22Rv1 (cell line): ENCODE results near the gene SORCS2.

Experiments used
- H3K27ac ChIP-seq: fragments of 450-650 bp; 2 replicates; pipeline ENCODE4 v1.5.1; 2017
- ZFX ChIP-seq: fragments of 450-650 bp; IDR thresholded peaks from 2 replicates; pipeline ENCODE4 v1.6.1; 2017; ENCODE audit warnings: antibody characterized with exemption, borderline replicate concordance
- TF ChIP-seq, protein P1 (sequence below): fragments of 450-650 bp; IDR thresholded peaks from 2 replicates; pipeline ENCODE4 v1.5.1; 2017; ENCODE audit warnings: mild to moderate bottlenecking

SORCS2 gene

DNA sequence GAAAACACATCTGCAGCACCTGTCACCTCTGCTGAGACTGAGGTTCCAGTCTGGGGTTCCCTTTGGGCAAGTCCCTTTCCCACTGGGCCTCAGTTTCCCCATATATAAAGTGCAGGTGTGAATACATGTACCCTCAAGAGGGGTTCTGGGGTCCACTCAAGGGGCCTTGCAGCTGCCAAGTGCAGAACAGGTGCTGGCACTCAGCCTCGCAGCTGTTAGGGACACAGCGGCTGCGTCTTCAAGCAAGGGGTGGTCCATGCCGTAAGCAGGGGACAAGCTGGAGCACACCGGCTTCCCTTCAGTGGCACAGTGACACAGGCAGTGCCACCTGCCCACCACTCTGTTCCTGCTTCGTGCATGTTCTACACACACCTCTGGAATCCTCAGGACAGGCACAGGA lies 329.3 kb downstream of the SORCS2 start:
- TF ChIP-seq, protein P1, sequence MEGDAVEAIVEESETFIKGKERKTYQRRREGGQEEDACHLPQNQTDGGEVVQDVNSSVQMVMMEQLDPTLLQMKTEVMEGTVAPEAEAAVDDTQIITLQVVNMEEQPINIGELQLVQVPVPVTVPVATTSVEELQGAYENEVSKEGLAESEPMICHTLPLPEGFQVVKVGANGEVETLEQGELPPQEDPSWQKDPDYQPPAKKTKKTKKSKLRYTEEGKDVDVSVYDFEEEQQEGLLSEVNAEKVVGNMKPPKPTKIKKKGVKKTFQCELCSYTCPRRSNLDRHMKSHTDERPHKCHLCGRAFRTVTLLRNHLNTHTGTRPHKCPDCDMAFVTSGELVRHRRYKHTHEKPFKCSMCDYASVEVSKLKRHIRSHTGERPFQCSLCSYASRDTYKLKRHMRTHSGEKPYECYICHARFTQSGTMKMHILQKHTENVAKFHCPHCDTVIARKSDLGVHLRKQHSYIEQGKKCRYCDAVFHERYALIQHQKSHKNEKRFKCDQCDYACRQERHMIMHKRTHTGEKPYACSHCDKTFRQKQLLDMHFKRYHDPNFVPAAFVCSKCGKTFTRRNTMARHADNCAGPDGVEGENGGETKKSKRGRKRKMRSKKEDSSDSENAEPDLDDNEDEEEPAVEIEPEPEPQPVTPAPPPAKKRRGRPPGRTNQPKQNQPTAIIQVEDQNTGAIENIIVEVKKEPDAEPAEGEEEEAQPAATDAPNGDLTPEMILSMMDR = no peak
- TF ChIP-seq ZFX = no peak
- no peak overlapping the region for H3K27ac ChIP-seq

DNA sequence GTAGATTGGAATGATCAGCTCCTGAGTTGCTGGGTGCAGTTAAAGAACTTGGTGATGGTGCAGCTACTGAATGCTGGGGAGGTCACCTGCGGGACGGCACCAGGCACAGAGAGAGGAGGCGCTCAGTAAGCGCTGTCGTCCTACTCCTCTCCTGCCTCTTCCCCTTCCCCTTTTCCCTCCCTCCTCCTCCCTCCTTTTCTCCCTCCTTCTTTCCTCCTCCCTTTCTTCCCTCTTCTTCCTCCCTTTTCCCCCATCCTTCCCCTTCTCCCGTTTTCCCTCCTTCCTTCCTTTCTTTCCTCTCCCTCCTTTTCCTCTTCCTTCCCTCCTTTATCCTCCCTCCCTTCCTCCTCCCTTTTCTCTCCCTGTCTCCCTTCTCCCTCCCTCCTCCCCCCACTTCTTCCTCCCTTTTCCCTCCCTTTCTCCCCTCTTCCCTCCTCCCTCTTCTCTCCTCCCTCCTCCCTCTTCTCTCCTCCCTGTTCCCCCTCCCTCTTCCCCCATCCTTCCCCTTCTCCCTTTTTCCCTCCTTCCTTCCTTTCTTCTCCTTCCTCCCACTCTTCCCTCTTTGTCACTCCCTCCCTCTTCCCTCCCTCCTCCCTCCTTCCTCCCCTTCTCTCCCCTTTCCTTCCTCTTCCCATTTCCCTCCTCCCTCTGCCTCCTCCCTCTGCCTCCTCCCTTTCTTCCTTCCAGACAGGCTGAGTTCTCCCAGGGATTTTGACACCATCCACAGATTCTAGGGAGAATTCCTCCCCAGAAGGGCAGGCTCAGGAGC lies 330.3 kb downstream of the SORCS2 start:
- no peak for TF ChIP-seq ZFX
- TF ChIP-seq, protein P1 = no peak
- H3K27ac ChIP-seq = no peak overlapping the region

DNA sequence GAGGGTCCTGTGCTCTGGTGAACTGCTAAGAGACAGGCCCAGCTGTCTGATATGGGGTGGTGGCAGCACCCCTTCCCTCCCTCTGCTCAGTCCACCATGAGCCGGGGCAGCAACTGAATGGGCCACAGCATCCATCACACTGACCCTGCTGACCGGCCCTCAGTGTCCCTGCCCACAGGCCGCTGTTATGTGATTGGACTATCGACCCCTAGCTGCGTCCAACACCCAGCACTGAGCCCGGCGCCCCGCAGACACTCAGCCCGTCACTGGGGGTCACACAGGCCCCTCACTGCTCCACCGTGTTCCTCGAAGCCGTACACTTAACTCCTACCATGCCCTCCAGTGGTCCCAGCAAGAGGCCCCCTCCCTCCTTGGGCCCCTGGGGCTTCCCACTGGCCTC lies 331.2 kb downstream of the SORCS2 start:
- no peak overlapping the region for H3K27ac ChIP-seq
- no peak for TF ChIP-seq ZFX
- TF ChIP-seq, protein P1 = no peak

DNA sequence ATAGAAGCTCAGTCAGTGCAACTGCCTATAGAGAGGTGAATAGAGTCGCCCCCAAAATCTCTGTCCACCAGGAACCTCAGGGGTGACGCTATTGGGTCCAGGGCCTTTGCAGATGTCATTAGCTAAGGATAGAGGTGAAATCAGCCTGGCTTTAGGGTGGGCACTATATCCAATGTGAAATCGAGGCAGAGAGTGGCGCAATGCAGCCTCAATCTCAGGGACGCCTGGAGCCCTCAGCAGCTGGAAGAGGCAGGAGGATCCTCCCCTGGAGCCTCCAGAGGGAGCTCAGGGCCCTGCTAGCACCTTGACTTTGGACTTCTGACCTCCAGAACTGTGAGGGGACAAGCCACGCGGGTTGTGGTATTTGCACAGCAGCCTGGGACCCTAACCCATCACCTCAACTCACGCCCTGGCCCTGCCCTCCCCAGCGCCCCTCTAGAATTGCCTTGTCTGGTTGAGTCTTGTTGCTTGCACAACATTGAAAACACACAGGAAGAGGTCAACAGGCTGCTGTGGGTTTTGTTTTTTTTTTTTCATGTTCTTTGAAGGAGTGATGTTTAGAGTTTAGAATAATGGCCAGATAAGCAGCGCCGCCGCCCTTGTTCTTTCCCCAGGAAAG lies 331.8 kb downstream of the SORCS2 start:
- no peak overlapping the region for H3K27ac ChIP-seq
- TF ChIP-seq, protein P1 = no peak
- no peak for TF ChIP-seq ZFX

DNA sequence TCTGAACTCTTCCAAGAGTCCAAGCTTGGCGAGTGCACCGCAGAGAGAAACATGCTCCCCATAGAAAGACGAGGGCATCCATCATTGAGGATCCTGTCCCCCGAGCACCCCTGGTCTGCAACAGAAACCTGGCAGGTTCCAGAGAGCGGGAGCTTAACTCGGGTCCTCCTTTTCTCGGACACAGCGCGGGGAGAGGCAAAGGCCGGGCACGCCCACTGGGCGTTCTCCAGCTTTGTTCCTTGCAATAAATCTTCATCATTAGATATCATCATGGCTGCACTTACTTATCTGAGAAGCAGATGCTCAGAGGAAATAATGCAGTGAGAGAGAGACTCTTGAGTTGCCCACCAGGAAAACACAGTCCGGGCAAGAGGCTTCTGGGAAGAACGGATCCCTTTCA lies 332.5 kb downstream of the SORCS2 start:
- TF ChIP-seq ZFX = no peak
- TF ChIP-seq, protein P1 = no peak
- H3K27ac ChIP-seq = no peak overlapping the region

DNA sequence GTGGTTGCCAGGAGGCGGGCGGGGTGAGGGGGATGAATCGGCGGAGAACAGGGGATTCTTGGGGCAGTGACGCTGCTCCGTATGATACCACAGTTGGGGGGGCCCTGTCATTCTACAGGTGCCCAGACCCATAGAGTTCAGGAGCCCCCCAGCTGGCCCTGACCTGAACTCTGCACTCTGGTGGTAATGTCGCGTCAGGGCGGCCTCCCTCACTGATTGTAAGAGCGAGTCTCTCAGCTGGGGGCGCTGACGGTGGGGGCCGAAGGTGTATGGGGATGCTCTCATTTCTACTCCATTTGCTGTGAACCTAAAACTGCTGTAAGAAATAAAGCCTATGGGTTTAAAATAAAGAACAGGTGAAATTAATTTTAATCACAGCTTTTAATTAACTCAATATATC lies 334.2 kb downstream of the SORCS2 start:
- no peak for TF ChIP-seq ZFX
- TF ChIP-seq, protein P1 = no peak
- H3K27ac ChIP-seq = no peak overlapping the region

DNA sequence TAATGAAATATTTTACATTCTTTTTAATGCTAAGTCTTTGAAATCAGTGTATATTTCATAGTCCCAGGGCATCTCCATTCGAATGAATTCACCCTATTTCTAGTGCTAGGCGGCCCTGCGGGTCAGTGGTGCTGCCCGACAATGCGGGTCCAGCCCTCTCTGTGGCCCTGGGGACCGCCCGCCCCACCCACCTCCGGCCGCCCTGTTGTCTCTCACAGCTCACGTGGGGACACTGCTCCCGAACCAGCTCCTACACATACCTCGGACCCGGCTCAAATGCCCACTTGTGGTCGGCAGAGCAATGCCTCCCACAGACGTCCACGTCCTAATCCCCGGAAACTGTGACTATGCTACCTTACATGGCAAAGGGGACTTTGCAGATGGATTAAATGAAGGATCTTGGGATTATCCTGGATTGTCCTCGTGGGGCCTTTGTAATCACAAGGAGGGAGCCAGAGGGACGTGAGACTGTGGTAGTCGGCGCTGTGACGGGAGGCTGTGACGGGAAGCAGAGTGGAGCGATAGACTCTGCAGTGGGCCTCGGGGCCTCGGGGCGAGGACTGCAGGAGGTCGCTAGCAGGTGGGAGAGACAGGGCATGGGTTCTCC lies 334.7 kb downstream of the SORCS2 start:
- TF ChIP-seq ZFX = no peak
- TF ChIP-seq, protein P1 = no peak
- H3K27ac ChIP-seq = no peak overlapping the region
